Activated CD4-positive, alpha-beta memory T cell treated with anti-CD3 and anti-CD28 coated beads for 36 hours (primary cell): ENCODE data around the gene SCPEP1. TPM values are rescaled to one million over a fixed set of nuclear protein-coding genes. Genes with fewer than 3 reads are reported as not detected.

Experiments used
- CTCF ChIA-PET: fragments of 350-600 bp; sonication (Branson Sonifier 250); formaldehyde crosslinking; loops from one replicate; lab custom pipeline; 2021; ENCODE audit warnings: antibody characterized with exemption, inconsistent platforms; lab: Charles Lee
- POLR2A ChIA-PET: fragments of 350-600 bp; sonication (Branson Sonifier 250); formaldehyde crosslinking; loops from one replicate; lab custom pipeline; 2021; ENCODE audit warnings: antibody characterized with exemption; lab: Charles Lee
- DNase-seq: peaks from one replicate; pipeline ENCODE4 v3.0.0-alpha.2; 2020
- H3K27ac Mint-ChIP-seq: one replicate; pipeline ENCODE4 v1.8.0; 2021; ENCODE audit warnings: mixed read lengths
- H3K27me3 Mint-ChIP-seq: one replicate; pipeline ENCODE4 v1.8.0; 2021; ENCODE audit warnings: mixed read lengths
- H3K36me3 Mint-ChIP-seq: one replicate; pipeline ENCODE4 v1.8.0; 2021; ENCODE audit warnings: mixed read lengths
- H3K4me1 Mint-ChIP-seq: one replicate; pipeline ENCODE4 v1.8.0; 2021; ENCODE audit warnings: low read depth, mixed read lengths
- H3K4me3 Mint-ChIP-seq: one replicate; pipeline ENCODE4 v1.8.0; 2021; ENCODE audit warnings: mild to moderate bottlenecking, mixed read lengths
- H3K9me3 Mint-ChIP-seq: one replicate; pipeline ENCODE4 v1.8.0; 2021; ENCODE audit warnings: mixed read lengths
- intact Hi-C: fragments of 100-400 bp; cut with micrococcal nuclease; formaldehyde crosslinking; loops from one replicate; pipeline ENCODE4 v1.15.1; 2023
- total RNA-seq, 2 experiments: library from RNA; stranded (reverse); gene quantifications; one replicate each; pipeline ENCODE4 v1.2.3, GENCODE V29; 2021

Gene SCPEP1
- total RNA-seq, 2 experiments from 2014 or later, result 17.9 to 24.9 TPM

DNA sequence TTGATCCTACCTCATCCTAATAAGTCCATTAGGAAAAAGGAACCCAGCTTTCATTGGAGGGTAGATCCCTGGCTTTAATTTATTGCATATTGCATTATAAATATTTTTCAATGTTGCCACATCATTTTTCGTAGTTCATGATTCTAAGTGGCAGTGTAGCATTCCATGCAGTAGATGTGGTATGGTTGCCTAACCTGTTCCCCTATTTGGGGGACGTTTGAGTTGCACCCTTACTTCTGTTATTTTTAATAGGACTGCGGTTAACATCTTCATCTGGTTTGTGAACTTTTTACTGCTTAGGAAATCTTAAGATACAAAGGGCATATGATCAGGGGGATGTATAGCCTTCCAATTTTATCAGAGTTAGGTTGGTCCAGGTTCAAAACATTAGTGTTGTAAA lies 5.4 kb downstream of the SCPEP1 start:
- Mint-ChIP-seq H3K4me1 (peaks cover 9% of the 10 kb centered on the region), H3K4me3 (no peak overlapping the region), H3K36me3 (peaks cover 21% of the 10 kb centered on the region), H3K27me3 (no peaks in the 10 kb centered on the region), H3K9me3 (no peaks in the 10 kb centered on the region), H3K27ac (no peak overlapping the region)
- DNase-seq, result no peak
- ChIA-PET CTCF (no interaction called here), POLR2A (no interaction called here)
- intact Hi-C loops, result no loop called here

- ChIA-PET POLR2A (interaction anchor here (1.2 kb wide), 1 partner anchor 25 kb away, joined by 3 read pairs; no protein-coding TSS in a partner anchor), CTCF (no interaction called here)
- no peak overlapping the region for H3K27ac Mint-ChIP-seq
- H3K9me3 Mint-ChIP-seq, result no peaks in the 10 kb centered on the region
- no peak for DNase-seq
- intact Hi-C loops, result no loop called here
- no peak overlapping the region for H3K4me3 Mint-ChIP-seq
- H3K36me3 Mint-ChIP-seq, result peaks cover 21% of the 10 kb centered on the region
- H3K27me3 Mint-ChIP-seq, result no peaks in the 10 kb centered on the region
- H3K4me1 Mint-ChIP-seq, result no peaks in the 10 kb centered on the region
These were observed 7.6 kb downstream of the SCPEP1 start for GRCh38 chr17:56985371-56986162.

DNA sequence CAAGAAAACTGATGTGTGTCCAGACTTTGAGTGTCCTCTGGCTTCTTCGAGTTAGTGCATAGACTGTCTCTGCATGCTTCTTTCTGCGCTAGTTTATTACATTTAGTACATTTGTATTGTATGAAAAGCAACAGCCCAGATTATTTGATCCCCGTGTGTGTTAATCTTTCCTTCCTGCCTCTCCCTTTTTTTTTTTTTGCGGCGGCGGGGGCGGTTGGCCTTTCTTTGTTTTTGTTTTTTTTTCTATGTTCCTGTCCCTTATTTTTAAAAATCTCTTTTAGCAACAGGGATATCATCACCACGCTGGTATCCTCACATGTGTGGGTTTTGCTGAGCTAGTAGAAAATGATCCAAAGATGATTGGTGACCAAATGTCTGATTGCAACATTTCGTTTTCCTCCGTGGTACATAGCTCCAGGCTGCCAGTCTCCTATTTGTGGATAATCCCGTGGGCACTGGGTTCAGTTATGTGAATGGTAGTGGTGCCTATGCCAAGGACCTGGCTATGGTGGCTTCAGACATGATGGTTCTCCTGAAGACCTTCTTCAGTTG lies 9.4 kb downstream of the SCPEP1 start:
- Mint-ChIP-seq H3K36me3 (peaks cover 19% of the 10 kb centered on the region), H3K9me3 (no peaks in the 10 kb centered on the region), H3K27me3 (no peaks in the 10 kb centered on the region), H3K27ac (no peak overlapping the region), H3K4me3 (no peak overlapping the region), H3K4me1 (no peaks in the 10 kb centered on the region)
- no peak for DNase-seq
- CTCF ChIA-PET, result no interaction called here
- intact Hi-C loops, result no loop called here
- POLR2A ChIA-PET, result interaction anchor here (0.6 kb wide), 1 partner anchor 43 kb away, joined by 5 read pairs; no protein-coding TSS in a partner anchor

DNA sequence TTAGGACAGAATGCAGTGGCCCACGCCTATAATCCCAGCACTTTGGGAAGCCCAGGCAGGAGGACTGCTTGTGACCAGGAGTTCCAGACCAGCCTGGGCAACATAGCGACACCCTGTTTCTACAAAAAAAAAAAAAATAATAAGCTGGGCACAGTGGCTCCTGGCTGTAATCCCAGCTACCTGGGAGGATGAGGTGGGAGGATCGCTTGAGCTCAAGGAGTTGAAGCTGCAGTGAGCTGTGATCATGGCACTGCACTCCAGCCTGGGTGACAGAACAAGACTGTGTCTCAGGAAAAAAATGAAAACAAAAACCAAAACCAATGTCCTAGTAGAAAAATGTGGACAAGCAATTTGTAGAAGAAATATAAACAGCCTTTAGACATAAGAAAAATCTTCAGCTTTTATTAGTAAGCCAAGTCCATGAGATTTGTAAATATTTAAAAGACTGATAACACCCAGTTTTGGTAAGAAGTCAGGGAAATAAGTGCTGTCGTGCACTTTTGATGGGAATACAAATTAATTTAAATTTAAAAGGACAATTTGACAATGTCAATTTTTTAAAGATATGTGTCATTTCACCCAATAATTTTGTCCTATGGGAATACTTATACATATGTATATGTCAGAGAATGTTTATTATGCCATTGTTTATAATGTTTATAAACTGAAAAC lies 11.1 kb downstream of the SCPEP1 start:
- H3K4me1 Mint-ChIP-seq, result no peaks in the 10 kb centered on the region
- CTCF ChIA-PET, result interaction anchor here (1.2 kb wide), 1 partner anchor 50 kb away, joined by 4 read pairs; no protein-coding TSS in a partner anchor
- intact Hi-C loops, result no loop called here
- H3K4me3 Mint-ChIP-seq, result no peak overlapping the region
- no peak for DNase-seq
- no peak overlapping the region for H3K27ac Mint-ChIP-seq
- H3K9me3 Mint-ChIP-seq, result no peaks in the 10 kb centered on the region
- peaks cover 19% of the 10 kb centered on the region for H3K36me3 Mint-ChIP-seq
- no peaks in the 10 kb centered on the region for H3K27me3 Mint-ChIP-seq
- POLR2A ChIA-PET, result no interaction called here

DNA sequence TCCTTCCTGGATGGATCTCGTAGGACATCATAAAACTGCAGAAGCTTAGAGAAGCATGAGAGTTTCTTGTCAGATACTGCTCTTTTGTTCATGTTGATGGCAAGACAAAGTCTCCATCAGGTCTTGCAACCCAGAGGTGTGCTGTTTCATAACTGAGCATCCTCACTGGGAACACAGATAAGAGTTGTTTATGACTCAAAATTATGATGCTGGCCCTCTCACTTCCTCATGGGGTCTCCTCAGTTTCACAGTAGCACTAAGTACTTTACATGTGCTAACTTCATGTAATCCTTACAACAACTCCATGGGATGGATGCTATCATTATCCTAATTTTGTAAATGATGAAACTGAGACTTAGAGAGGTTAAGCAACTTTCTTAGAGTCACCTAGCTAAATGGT lies 14.4 kb downstream of the SCPEP1 start:
- no peak for DNase-seq
- H3K4me1 Mint-ChIP-seq, result no peaks in the 10 kb centered on the region
- intact Hi-C loops, result no loop called here
- ChIA-PET CTCF (no interaction called here), POLR2A (no interaction called here)
- no peak overlapping the region for H3K4me3 Mint-ChIP-seq
- H3K9me3 Mint-ChIP-seq, result no peaks in the 10 kb centered on the region
- H3K27me3 Mint-ChIP-seq, result no peaks in the 10 kb centered on the region
- H3K36me3 Mint-ChIP-seq, result peaks cover 13% of the 10 kb centered on the region
- H3K27ac Mint-ChIP-seq, result no peak overlapping the region

DNA sequence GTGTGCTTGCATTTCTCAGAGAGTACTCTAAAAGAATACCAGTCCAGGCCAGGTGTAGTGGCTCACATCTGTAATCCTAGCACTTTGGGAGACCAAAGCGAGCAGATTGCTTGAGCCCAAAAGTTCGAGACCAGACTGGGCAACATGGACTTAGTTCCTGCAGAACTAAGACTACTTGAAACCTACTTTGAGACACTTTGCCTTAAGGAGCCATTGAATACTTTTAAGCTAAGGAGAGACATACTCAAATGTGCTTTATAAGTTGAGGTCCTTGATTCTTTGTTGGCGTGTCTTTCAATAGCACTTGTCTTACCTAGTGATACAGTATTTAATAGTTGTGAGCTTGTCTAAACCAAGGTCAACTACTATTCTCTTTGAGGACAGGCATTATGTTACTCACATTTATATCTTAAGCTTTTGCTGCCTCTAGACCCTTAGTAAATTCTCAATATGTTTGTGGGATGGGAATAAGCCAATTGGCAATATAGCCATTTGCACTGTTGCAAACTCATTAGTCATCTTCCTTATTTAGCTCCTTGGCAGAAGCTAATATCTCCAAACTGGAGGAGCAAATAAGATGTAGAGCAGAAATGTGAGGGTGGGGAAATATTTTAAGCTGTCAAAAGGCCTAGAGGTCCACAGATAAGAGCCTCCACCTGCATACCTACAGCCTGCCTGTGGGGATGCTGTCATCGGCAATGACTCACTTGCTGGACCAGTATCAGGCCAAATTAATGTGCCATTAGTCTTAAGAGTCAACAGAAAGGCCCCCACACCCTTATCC lies 16.3 kb downstream of the SCPEP1 start:
- DNase-seq, result no peak
- CTCF ChIA-PET, result no interaction called here
- intact Hi-C loops, result no loop called here
- no peaks in the 10 kb centered on the region for H3K9me3 Mint-ChIP-seq
- POLR2A ChIA-PET, result no interaction called here
- H3K27me3 Mint-ChIP-seq, result no peaks in the 10 kb centered on the region
- peaks cover 4% of the 10 kb centered on the region for H3K36me3 Mint-ChIP-seq
- no peak overlapping the region for H3K4me3 Mint-ChIP-seq
- no peak overlapping the region for H3K27ac Mint-ChIP-seq
- no peaks in the 10 kb centered on the region for H3K4me1 Mint-ChIP-seq

- H3K4me3 Mint-ChIP-seq, result no peak overlapping the region
- ChIA-PET POLR2A (no interaction called here), CTCF (interaction anchor here (0.9 kb wide), 1 partner anchor 176 kb away, joined by 3 read pairs; no protein-coding TSS in a partner anchor)
- intact Hi-C loops, result no loop called here
- no peaks in the 10 kb centered on the region for H3K9me3 Mint-ChIP-seq
- peaks cover 4% of the 10 kb centered on the region for H3K36me3 Mint-ChIP-seq
- no peak for DNase-seq
- no peaks in the 10 kb centered on the region for H3K4me1 Mint-ChIP-seq
- no peaks in the 10 kb centered on the region for H3K27me3 Mint-ChIP-seq
- no peak overlapping the region for H3K27ac Mint-ChIP-seq
These were observed 17.8 kb downstream of the SCPEP1 start for GRCh38 chr17:56995766-56996165.

GRCh38 chr17:56997313-56997712 lies 19.4 kb downstream of the SCPEP1 start:
- intact Hi-C loops, result no loop called here
- POLR2A ChIA-PET, result no interaction called here
- H3K27ac Mint-ChIP-seq, result no peak overlapping the region
- peaks cover 6% of the 10 kb centered on the region for H3K36me3 Mint-ChIP-seq
- no peak overlapping the region for H3K4me3 Mint-ChIP-seq
- DNase-seq, result no peak
- no peaks in the 10 kb centered on the region for H3K4me1 Mint-ChIP-seq
- no peaks in the 10 kb centered on the region for H3K9me3 Mint-ChIP-seq
- CTCF ChIA-PET, result no interaction called here
- no peaks in the 10 kb centered on the region for H3K27me3 Mint-ChIP-seq

DNA sequence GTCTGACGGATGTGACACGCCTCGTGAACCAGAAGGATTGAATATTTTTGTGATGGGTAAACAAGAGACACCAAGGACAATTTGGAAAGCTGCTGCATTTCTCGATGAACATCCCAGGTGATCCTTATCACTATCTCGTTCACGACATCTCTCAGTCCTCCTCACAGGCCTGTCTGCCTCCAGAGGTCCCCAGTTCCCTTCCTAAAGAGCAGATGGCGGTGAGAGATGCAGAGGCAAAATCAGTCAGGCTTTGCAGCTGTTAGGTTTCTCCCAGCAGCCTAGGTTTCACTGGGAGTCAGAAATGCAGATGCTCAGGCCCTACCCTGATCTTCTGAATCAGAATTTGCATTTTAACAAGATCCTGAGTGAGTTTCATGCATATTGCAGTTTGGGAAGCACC lies 23.6 kb downstream of the SCPEP1 start:
- CTCF ChIA-PET, result no interaction called here
- H3K9me3 Mint-ChIP-seq, result no peaks in the 10 kb centered on the region
- POLR2A ChIA-PET, result no interaction called here
- DNase-seq, result no peak
- H3K27me3 Mint-ChIP-seq, result no peaks in the 10 kb centered on the region
- no peak overlapping the region for H3K27ac Mint-ChIP-seq
- no peaks in the 10 kb centered on the region for H3K4me1 Mint-ChIP-seq
- H3K36me3 Mint-ChIP-seq, result peaks cover 13% of the 10 kb centered on the region
- no peak overlapping the region for H3K4me3 Mint-ChIP-seq
- intact Hi-C loops, result no loop called here

DNA sequence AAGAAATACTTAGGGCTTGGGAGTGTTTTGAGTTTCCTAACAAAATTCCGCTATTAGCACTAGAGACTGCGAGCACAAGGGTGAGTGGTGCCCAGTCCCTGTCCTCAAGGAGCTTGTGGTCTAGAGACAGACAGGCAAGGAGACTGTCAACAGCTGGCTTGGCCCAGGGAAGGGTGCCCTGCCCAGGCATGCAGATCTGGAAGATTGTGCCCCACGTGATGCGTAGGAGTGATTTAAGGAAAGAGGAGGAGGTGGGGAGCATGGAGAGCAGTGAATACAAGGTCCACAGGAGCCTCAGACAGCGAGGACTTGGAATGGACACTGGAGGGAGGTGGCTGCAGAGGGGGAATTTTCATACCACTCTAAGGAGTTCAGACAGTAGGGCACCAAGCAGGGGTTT lies 25.0 kb downstream of the SCPEP1 start:
- CTCF ChIA-PET, result no interaction called here
- no peak for DNase-seq
- intact Hi-C loops, result no loop called here
- Mint-ChIP-seq H3K9me3 (no peaks in the 10 kb centered on the region), H3K36me3 (peaks cover 9% of the 10 kb centered on the region), H3K27me3 (no peaks in the 10 kb centered on the region), H3K4me3 (no peak overlapping the region), H3K4me1 (no peaks in the 10 kb centered on the region), H3K27ac (no peak overlapping the region)
- POLR2A ChIA-PET, result no interaction called here

- H3K9me3 Mint-ChIP-seq, result no peaks in the 10 kb centered on the region
- DNase-seq, result no peak
- peaks cover 9% of the 10 kb centered on the region for H3K36me3 Mint-ChIP-seq
- H3K4me3 Mint-ChIP-seq, result no peak overlapping the region
- CTCF ChIA-PET, result no interaction called here
- no peak overlapping the region for H3K27ac Mint-ChIP-seq
- H3K4me1 Mint-ChIP-seq, result peaks cover 5% of the 10 kb centered on the region
- intact Hi-C loops, result no loop called here
- POLR2A ChIA-PET, result no interaction called here
- H3K27me3 Mint-ChIP-seq, result no peaks in the 10 kb centered on the region
These were observed 27.1 kb downstream of the SCPEP1 start for GRCh38 chr17:57004944-57005579.
